Endothelial cell of umbilical vein (primary cell): ENCODE results near the gene RWDD1. TPM values are rescaled to one million over a fixed set of nuclear protein-coding genes. Genes with fewer than 3 reads are reported as not detected.

Experiments used
- BruUV-seq: library from RNA; stranded (reverse); fragments of 400-500 nt; replicated peaks from 2 replicates; lab custom pipeline; 2021; lab: Mats Ljungman, UMichigan
- CTCF ChIA-PET: fragments of 300-600, 350-600 bp; sonication (Branson Sonifier 250); formaldehyde crosslinking; loops from one replicate; lab custom pipeline; 2021; ENCODE audit warnings: antibody characterized with exemption, inconsistent platforms; lab: Charles Lee
- POLR2A ChIA-PET: fragments of 300-600, 350-600 bp; sonication (Branson Sonifier 250); formaldehyde crosslinking; loops from one replicate; lab custom pipeline; 2021; ENCODE audit warnings: antibody characterized with exemption, inconsistent platforms; lab: Charles Lee
- DNase-seq: peaks from one replicate; pipeline ENCODE4 v3.0.0-alpha.2; 2011; ENCODE audit warnings: low read depth, low spot score
- FAIRE-seq: peaks from 2 replicates; lab custom pipeline; 2011; peaks lifted over from hg19 to GRCh38; lab: Jason Lieb, UNC
- H2AFZ ChIP-seq: 2 replicates; pipeline ENCODE4 v1.6.0; 2012; ENCODE audit warnings: low read depth, low read length, control low read depth, inconsistent platforms
- H3K27ac ChIP-seq: 2 replicates; pipeline ENCODE4 v1.5.1; 2011; ENCODE audit warnings: low read depth, mild to moderate bottlenecking, control low read depth, low read length, moderate library complexity; ENCODE audit not compliant: insufficient read depth
- H3K27me3 ChIP-seq, 2 experiments: 2 replicates each; pipeline versions ENCODE4 v1.6.0 to v1.6.1; 2011; ENCODE audit warnings: low read length in 2 of 2, mixed read lengths in 1 of 2; ENCODE audit not compliant: control insufficient read depth in 2 of 2, insufficient read depth in 2 of 2
- H3K36me3 ChIP-seq, 2 experiments: 2 replicates in 1 of 2; 3 replicates in 1 of 2; pipeline ENCODE4 v1.5.1; 2011; ENCODE audit warnings: low read length in 2 of 2, mild to moderate bottlenecking in 1 of 2, moderate library complexity in 1 of 2; ENCODE audit not compliant: control insufficient read depth in 2 of 2, insufficient read depth in 2 of 2; ENCODE audit errors: extremely low read depth in 1 of 2
- H3K4me1 ChIP-seq: 3 replicates; pipeline ENCODE4 v1.5.1; 2011; ENCODE audit warnings: mild to moderate bottlenecking, low read length; ENCODE audit not compliant: control insufficient read depth, insufficient read depth; ENCODE audit errors: extremely low read depth
- H3K4me2 ChIP-seq: 2 replicates; pipeline ENCODE4 v1.6.1; 2011; ENCODE audit warnings: low read length, control low read depth, mixed read lengths; ENCODE audit not compliant: insufficient read depth
- H3K4me3 ChIP-seq, 3 experiments: fragments of 200-600 bp in 1 of 3; sonication (generic), shearing (Covaris generic) in 1 of 3; replicated peaks in 1 of 3; 2 replicates each; pipeline ENCODE4 v1.5.1; 2011 to 2016; ENCODE audit warnings: control low read depth in 3 of 3, low read length in 3 of 3, mild to moderate bottlenecking in 2 of 3, inconsistent platforms in 1 of 3, low read depth in 1 of 3, moderate library complexity in 1 of 3; ENCODE audit not compliant: insufficient read depth in 1 of 3
- H3K79me2 ChIP-seq: 2 replicates; pipeline ENCODE4 v1.6.0; 2012; ENCODE audit warnings: low read length, inconsistent platforms; ENCODE audit not compliant: control insufficient read depth, insufficient read depth
- H3K9ac ChIP-seq: replicated peaks from 2 replicates; pipeline ENCODE3; 2011; ENCODE audit warnings: low read length, control low read depth; ENCODE audit not compliant: insufficient read depth; ENCODE audit errors: extremely low read depth
- H3K9me1 ChIP-seq: replicated peaks from 3 replicates; pipeline ENCODE4 v1.6.0; 2011; ENCODE audit warnings: mild to moderate bottlenecking, low read length; ENCODE audit not compliant: control insufficient read depth, insufficient read depth; ENCODE audit errors: extremely low read depth
- H3K9me3 ChIP-seq: replicated peaks from 2 replicates; pipeline ENCODE4 v1.5.1; 2012; ENCODE audit warnings: low read length, inconsistent platforms; ENCODE audit not compliant: control insufficient read depth, insufficient read depth
- H4K20me1 ChIP-seq: replicated peaks from 2 replicates; pipeline ENCODE3; 2011; ENCODE audit warnings: mild to moderate bottlenecking, low read length; ENCODE audit not compliant: control insufficient read depth, insufficient read depth; ENCODE audit errors: extremely low read depth
- CTCF ChIP-seq, 2 donors: IDR thresholded peaks; 1 replicate in 1 of 2; 2 replicates in 1 of 2; pipeline ENCODE4 v1.5.1; 2011; ENCODE audit warnings: low read length in 2 of 2, mild to moderate bottlenecking in 2 of 2, moderate library complexity in 2 of 2, control low read depth in 1 of 2, inconsistent platforms in 1 of 2, low read depth in 1 of 2; ENCODE audit not compliant: insufficient read depth in 1 of 2; ENCODE audit errors: extremely low read depth in 1 of 2
- EZH2 ChIP-seq: IDR thresholded peaks from 2 replicates; pipeline ENCODE4 v1.6.1; 2012; ENCODE audit warnings: borderline replicate concordance, low read depth, mild to moderate bottlenecking, moderate library complexity, low read length, inconsistent platforms; ENCODE audit not compliant: severe bottlenecking
- FOS ChIP-seq: IDR thresholded peaks from 2 replicates; pipeline ENCODE4 v1.6.1; 2011; ENCODE audit warnings: mild to moderate bottlenecking, low read length, moderate library complexity, borderline replicate concordance; ENCODE audit not compliant: insufficient read depth
- GATA2 ChIP-seq: IDR thresholded peaks from 2 replicates; pipeline ENCODE4 v1.7.0; 2011; ENCODE audit warnings: low read depth, mild to moderate bottlenecking, moderate library complexity, mixed read lengths, low read length; ENCODE audit not compliant: insufficient read length, insufficient read depth
- JUN ChIP-seq: IDR thresholded peaks from 2 replicates; pipeline ENCODE4 v1.6.1; 2011; ENCODE audit warnings: borderline replicate concordance, low read depth; ENCODE audit not compliant: insufficient read length, insufficient read depth
- MAX ChIP-seq: IDR thresholded peaks from 2 replicates; pipeline ENCODE4 v1.6.1; 2011; ENCODE audit not compliant: insufficient read depth, insufficient read length
- MYC ChIP-seq: IDR thresholded peaks from one replicate; pipeline ENCODE4 v1.6.1; 2011; ENCODE audit warnings: mild to moderate bottlenecking, low read depth, low read length
- POLR2A ChIP-seq: IDR thresholded peaks from 2 replicates; pipeline ENCODE4 v1.6.1; 2012; ENCODE audit warnings: low read depth, mild to moderate bottlenecking, control low read depth, low read length
- POLR2AphosphoS5 ChIP-seq: IDR thresholded peaks from 2 replicates; pipeline ENCODE4 v1.6.1; 2012; ENCODE audit warnings: low read depth, mild to moderate bottlenecking, control low read depth, low read length, moderate library complexity; ENCODE audit not compliant: insufficient read depth
- dilution Hi-C: fragments of 300-500 bp; cut with MboI; formaldehyde crosslinking; loops from one replicate; pipeline ENCODE4 v1.15.0; 2019; ENCODE audit warnings: low sequenced_read_pairs; ENCODE audit not compliant: extremely low pct_ligation_motif_present
- intact Hi-C: fragments of 100-400 bp; cut with micrococcal nuclease; formaldehyde crosslinking; loops from one replicate; pipeline ENCODE4 v1.10.0; 2022
- polyA plus RNA-seq, 4 experiments: library from polyadenylated mRNA; depleted of rRNA in 3 of 4; stranded (reverse) in 3 of 4; unstranded in 1 of 4; fragments of >200 nt; gene quantifications; 2 replicates each; pipeline versions ENCODE4 v1.2.1 to v1.2.3, GENCODE V29; 2011 to 2012; ENCODE audit warnings: missing spikeins in 1 of 4
- total RNA-seq: library from RNA; stranded (reverse); gene quantifications from 2 replicates; pipeline ENCODE4 v1.2.3, GENCODE V29; 2021

Gene RWDD1
- total and polyA plus RNA-seq, 2 donors (not counting 3 experiments of a cell fraction or from before 2014, with no cell fraction given) = 18.7 to 37.9 TPM

- TF ChIP-seq POLR2AphosphoS5 = no peak
- no peak for TF ChIP-seq GATA2
- TF ChIP-seq MAX = no peak
- no peak for TF ChIP-seq EZH2
- no peak for TF ChIP-seq CTCF (IDR thresholded peaks at IDR 0.05; ENCODE audit: extremely low read depth in 1 of 2, insufficient read depth in 1 of 2, low read depth in 1 of 2, low read length in 2 of 2)
- TF ChIP-seq POLR2A = no peak
- no peak for TF ChIP-seq FOS
- no peak for TF ChIP-seq MYC
- no peak for TF ChIP-seq JUN
- no peak overlapping the region for H3K9ac ChIP-seq
- no peak for FAIRE-seq
- H3K4me2 ChIP-seq = no peak overlapping the region
- no peaks in the 10 kb centered on the region for H3K79me2 ChIP-seq
- BruUV-seq = no TSS peak
- dilution Hi-C loops = no loop called here
- no peaks in the 10 kb centered on the region for H3K9me1 ChIP-seq
- no peaks in the 10 kb centered on the region for H3K9me3 ChIP-seq
- no peak overlapping the region for H3K27ac ChIP-seq
- ChIA-PET POLR2A (no interaction called here), CTCF (no interaction called here)
- H3K27me3 ChIP-seq = no peaks in the 10 kb centered on the region
- H3K4me1 ChIP-seq = no peaks in the 10 kb centered on the region
- intact Hi-C loops = no loop called here
- H4K20me1 ChIP-seq = no peaks in the 10 kb centered on the region
- no peak overlapping the region for H3K4me3 ChIP-seq
- H3K36me3 ChIP-seq = peaks cover 2 to 8% of the 10 kb centered on the region in 2 experiments
- H2AFZ ChIP-seq = no peak overlapping the region
- no peak for DNase-seq
Observed at GRCh38 chr6:116586738-116587137, 15.4 kb downstream of the RWDD1 start.
